HepG2 (cell line): ENCODE data around the gene INTS14. TPM values are rescaled to one million over a fixed set of nuclear protein-coding genes. Genes with fewer than 3 reads are reported as not detected.

Experiments
- ATAC-seq: fragments of 200-7000 bp; cut with Tn5 transposase; 3 replicates; pipeline ENCODE4 v1.9.1; 2020; ENCODE audit warnings: mild to moderate bottlenecking, moderate library complexity
- BruUV-seq: library from RNA; stranded (reverse); fragments of 400-500 nt; replicated peaks from 2 replicates; lab custom pipeline; 2021; lab: Mats Ljungman, UMichigan
- CTCF ChIA-PET: fragments of 300-600 bp; formaldehyde crosslinking; extraction: SDS; loops from one replicate; lab custom pipeline; 2021; ENCODE audit warnings: low total read pairs, inconsistent platforms, low intra/inter-chr PET ratio; lab: Yijun Ruan, JAX
- POLR2A ChIA-PET: fragments of 350-600 bp; sonication (Branson Sonifier 250); formaldehyde crosslinking; loops from one replicate; lab custom pipeline; 2020; ENCODE audit warnings: antibody characterized with exemption, inconsistent platforms; lab: Yijun Ruan, JAX
- DNase-seq: peaks from one replicate; pipeline ENCODE4 v3.0.0-alpha.2; 2015; ENCODE audit warnings: low spot score
- FAIRE-seq: peaks from 3 replicates; lab custom pipeline; 2011; peaks lifted over from hg19 to GRCh38; lab: Jason Lieb, UNC
- H2AFZ ChIP-seq: one replicate; pipeline ENCODE4 v1.6.1; 2011; ENCODE audit warnings: low read length, inconsistent platforms
- H3K27ac ChIP-seq: fragments of 300-600 bp; 3 replicates; pipeline ENCODE4 v1.8.0; 2011; ENCODE audit warnings: mixed run types, mild to moderate bottlenecking, mixed read lengths, low read length, inconsistent platforms; ENCODE audit not compliant: insufficient read depth; ENCODE audit errors: extremely low read length
- H3K27me3 ChIP-seq, 2 experiments: fragments of 200-600 bp in 1 of 2; 2 replicates in 1 of 2; 3 replicates in 1 of 2; pipeline versions ENCODE4 v1.6.0 to v1.8.0; 2011; ENCODE audit warnings: low read length in 2 of 2, mild to moderate bottlenecking in 2 of 2, moderate library complexity in 2 of 2, inconsistent platforms in 1 of 2; ENCODE audit not compliant: insufficient read depth in 2 of 2, control insufficient read depth in 1 of 2
- H3K36me3 ChIP-seq, 2 experiments: fragments of 200-600 bp in 1 of 2; replicated peaks in 1 of 2; 2 replicates in 1 of 2; 3 replicates in 1 of 2; pipeline versions ENCODE4 v1.5.1 to v1.8.0; 2011; ENCODE audit warnings: low read length in 2 of 2, inconsistent platforms in 1 of 2; ENCODE audit not compliant: insufficient read depth in 2 of 2, control insufficient read depth in 1 of 2
- H3K4me1 ChIP-seq: 2 replicates; pipeline ENCODE4 v1.5.1; 2012; ENCODE audit warnings: low read length, inconsistent platforms; ENCODE audit not compliant: insufficient read depth
- H3K4me2 ChIP-seq: 2 replicates; pipeline ENCODE4 v1.6.0; 2011; ENCODE audit warnings: low read depth, low read length, inconsistent platforms
- H3K4me3 ChIP-seq, 3 experiments: fragments of 200-600 bp in 1 of 3; sonication (generic), shearing (Covaris generic) in 1 of 3; replicated peaks in 1 of 3; 2 replicates each; pipeline ENCODE4 v1.5.1; 2011 to 2016; ENCODE audit warnings: low read length in 3 of 3, inconsistent platforms in 2 of 3, low read depth in 2 of 3, mild to moderate bottlenecking in 2 of 3, control low read depth in 1 of 3, mixed read lengths in 1 of 3; ENCODE audit not compliant: insufficient read depth in 1 of 3
- H3K79me2 ChIP-seq: one replicate; pipeline ENCODE4 v1.6.1; 2011; ENCODE audit warnings: low read length, inconsistent platforms; ENCODE audit not compliant: insufficient read depth
- H3K9ac ChIP-seq: 2 replicates; pipeline ENCODE4 v1.6.0; 2011; ENCODE audit warnings: mild to moderate bottlenecking, low read depth, low read length, inconsistent platforms; ENCODE audit not compliant: insufficient read depth
- H3K9me3 ChIP-seq: 2 replicates; pipeline ENCODE4 v1.5.1; 2012; ENCODE audit warnings: mild to moderate bottlenecking, low read length
- H4K20me1 ChIP-seq: 2 replicates; pipeline ENCODE4 v1.6.0; 2011; ENCODE audit warnings: inconsistent platforms, mild to moderate bottlenecking, low read length, moderate library complexity; ENCODE audit not compliant: insufficient read depth
- ESRRA ChIP-seq: sonication (generic); formaldehyde crosslinking; IDR thresholded peaks from 2 replicates; pipeline ENCODE4 v1.5.1; 2020; ENCODE audit warnings: mild to moderate bottlenecking, low read depth, missing genetic modification reagents
- MTA3 ChIP-seq: sonication (generic); formaldehyde crosslinking; IDR thresholded peaks from 2 replicates; pipeline ENCODE4 v1.4.0; 2020; ENCODE audit warnings: missing genetic modification reagents
- MTF2 ChIP-seq: sonication (generic); formaldehyde crosslinking; IDR thresholded peaks from 2 replicates; pipeline ENCODE4 v1.5.0; 2020; ENCODE audit warnings: missing genetic modification reagents, borderline replicate concordance
- NCOR1 ChIP-seq: fragments of 200-600 bp; sonication (generic); IDR thresholded peaks from 2 replicates; pipeline ENCODE4 v1.7.0; 2017; ENCODE audit warnings: antibody characterized with exemption, low read length, borderline replicate concordance
- NFYB ChIP-seq: sonication (generic); formaldehyde crosslinking; IDR thresholded peaks from 2 replicates; pipeline ENCODE4 v1.4.0; 2020; ENCODE audit warnings: missing genetic modification reagents
- NRL ChIP-seq: sonication (generic); formaldehyde crosslinking; IDR thresholded peaks from 2 replicates; pipeline ENCODE4 v1.5.0; 2020; ENCODE audit warnings: missing genetic modification reagents, mild to moderate bottlenecking, moderate library complexity, borderline replicate concordance
- PTBP1 ChIP-seq: fragments of 200-400 bp; formaldehyde crosslinking; IDR thresholded peaks from 2 replicates; pipeline ENCODE4 v1.6.1; 2018; ENCODE audit warnings: low read length, low read depth; ENCODE audit not compliant: poor library complexity, severe bottlenecking
- TBX3 ChIP-seq: fragments of 450-650 bp; IDR thresholded peaks from 2 replicates; pipeline ENCODE4 v1.6.1; 2017; ENCODE audit warnings: antibody characterized with exemption, mild to moderate bottlenecking, inconsistent platforms, borderline replicate concordance
- TOE1 ChIP-seq: sonication (generic); formaldehyde crosslinking; IDR thresholded peaks from 2 replicates; pipeline ENCODE4 v1.4.0; 2020; ENCODE audit warnings: mild to moderate bottlenecking, missing genetic modification reagents
- ZMYM3 ChIP-seq: sonication (generic); formaldehyde crosslinking; IDR thresholded peaks from 2 replicates; pipeline ENCODE4 v1.5.1; 2020; ENCODE audit warnings: mild to moderate bottlenecking, missing genetic modification reagents
- ZNF136 ChIP-seq: sonication (generic); formaldehyde crosslinking; IDR thresholded peaks from 2 replicates; pipeline ENCODE4 v1.8.1; 2022; ENCODE audit warnings: low read depth, mild to moderate bottlenecking, moderate library complexity, missing genetic modification reagents
- ZNF441 ChIP-seq: sonication (generic); formaldehyde crosslinking; IDR thresholded peaks from 2 replicates; pipeline ENCODE4 v1.7.0; 2021; ENCODE audit warnings: missing genetic modification reagents, borderline replicate concordance
- ZNF460 ChIP-seq: sonication (generic); formaldehyde crosslinking; IDR thresholded peaks from 2 replicates; pipeline ENCODE4 v1.5.1; 2020; ENCODE audit warnings: missing genetic modification reagents, mild to moderate bottlenecking, borderline replicate concordance
- ZNF510 ChIP-seq: sonication (generic); formaldehyde crosslinking; IDR thresholded peaks from 2 replicates; pipeline ENCODE4 v1.4.0; 2020; ENCODE audit warnings: low read depth, mild to moderate bottlenecking, missing genetic modification reagents
- WGBS: methylation state at CpG from one replicate; pipeline ENCODE4 v1.1.6; 2017; ENCODE audit warnings: low lambda C conversion rate; 5-methylcytosine and 5-hydroxymethylcytosine counted together
- in situ Hi-C: cut with HindIII; loops from 2 replicates; pipeline ENCODE4 v1.10.0; 2017; ENCODE audit warnings: low pct_unique_long_range_greater_than_20kb; ENCODE audit not compliant: extremely low pct_ligation_motif_present
- intact Hi-C: fragments of 100-400 bp; cut with micrococcal nuclease; formaldehyde crosslinking; loops from one replicate; pipeline ENCODE4 v1.10.0; 2022; ENCODE audit not compliant: unreplicated experiment
- polyA plus RNA-seq, 8 experiments: library from polyadenylated mRNA; depleted of rRNA in 3 of 8; stranded (reverse) in 7 of 8; unstranded in 1 of 8; fragments of >200 nt; fragmentation: Illumina TruSeq in 4 of 8; extraction: Trizol in 4 of 8; gene quantifications; 2 replicates each; pipeline versions ENCODE4 v1.2.1 to v1.2.3, GENCODE V29; 2011 to 2016; ENCODE audit warnings: low read depth in 4 of 8, missing spikeins in 1 of 8, mixed read lengths in 1 of 8; ENCODE audit not compliant: insufficient read depth in 1 of 8
- total RNA-seq, 5 experiments: library from RNA; depleted of rRNA; stranded (reverse); fragments of >200 nt; fragmentation: Illumina TruSeq; extraction: Trizol; gene quantifications; 2 replicates each; pipeline ENCODE4 v1.2.3, GENCODE V29; 2016; ENCODE audit warnings: low read depth in 1 of 5
- TF ChIP-seq, protein P1 (sequence below): sonication (generic); formaldehyde crosslinking; IDR thresholded peaks from 2 replicates; pipeline ENCODE4 v1.4.0; 2020; ENCODE audit warnings: missing genetic modification reagents
- TF ChIP-seq, protein P2 (sequence below): sonication (generic); formaldehyde crosslinking; IDR thresholded peaks from 2 replicates; pipeline ENCODE4 v1.9.0; 2021; ENCODE audit warnings: missing genetic modification reagents, borderline replicate concordance

Gene INTS14
- total and polyA plus RNA-seq, 2 of the 13 experiments (the other 11 are each of a cell fraction or from before 2014, with no cell fraction given): 41.4 to 52.0 TPM

DNA sequence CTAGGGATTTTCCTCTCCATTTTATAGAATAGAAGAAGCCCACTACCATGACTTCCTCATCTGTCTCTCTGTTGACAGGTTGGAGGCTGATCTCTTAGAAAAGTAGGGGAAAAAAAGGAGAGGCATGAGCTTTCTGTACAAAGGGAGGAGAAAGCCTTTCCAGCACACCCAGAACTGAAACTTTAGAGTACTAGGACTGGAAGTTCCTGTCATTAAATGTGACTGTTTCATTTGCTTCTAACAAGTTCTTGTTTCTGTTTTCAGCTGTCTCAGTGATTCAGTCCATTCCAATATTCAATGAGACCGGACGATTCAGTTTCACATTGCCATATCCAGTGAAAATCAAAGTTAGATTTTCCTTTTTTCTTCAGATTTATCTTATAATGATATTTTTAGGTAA, 39.0 kb downstream of the INTS14 start:
- Histone ChIP-seq H3K4me1 (no peaks in the 10 kb centered on the region), H3K79me2 (no peaks in the 10 kb centered on the region), H3K4me2 (no peak overlapping the region), H3K9me3 (no peaks in the 10 kb centered on the region), H2AFZ (no peak overlapping the region), H3K36me3 (peaks cover 10 to 55% of the 10 kb centered on the region in 2 experiments), H4K20me1 (no peaks in the 10 kb centered on the region), H3K9ac (no peak overlapping the region), H3K4me3 (no peak overlapping the region), H3K27me3 (no peaks in the 10 kb centered on the region; a peak in 1 of 5 replicates), H3K27ac (no peak overlapping the region)
- ATAC-seq: no peak
- no TSS peak for BruUV-seq
- in situ Hi-C loops: no loop called here
- TF ChIP-seq TOE1 (CRISPR knock-in tag) (no peak), NFYB (CRISPR knock-in tag) (no peak), PTBP1 (no peak), TBX3 (no peak), ZNF460 (no peak), ZNF441 (CRISPR knock-in tag) (no peak), NCOR1 (no peak), ZMYM3 (no peak), NRL (CRISPR knock-in tag) (no peak), ZNF136 (CRISPR knock-in tag) (no peak)
- WGBS: 99% methylated on average over 2 of the region's 2 CpGs
- ChIA-PET CTCF (no interaction called here), POLR2A (no interaction called here)
- intact Hi-C loops: no loop called here
- FAIRE-seq: no peak
- DNase-seq: no peak

DNA sequence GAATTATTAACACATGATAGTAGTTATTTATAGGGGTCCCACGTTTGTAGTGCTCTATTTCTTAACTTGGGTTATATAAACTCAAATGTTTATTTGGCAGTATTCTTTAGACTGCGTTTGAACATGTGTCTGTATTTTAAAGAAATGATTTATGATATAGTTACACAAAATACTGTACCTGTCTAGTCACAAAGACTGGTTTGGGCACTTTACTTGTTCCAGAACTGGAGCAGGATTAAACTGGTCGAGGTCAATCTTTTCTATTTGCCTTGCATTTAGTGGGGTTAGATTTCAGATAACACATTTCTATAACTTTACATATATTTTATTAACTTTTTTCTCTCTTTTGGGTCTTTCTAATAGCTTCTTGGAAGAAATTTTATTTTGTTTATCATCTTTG, 41.2 kb downstream of the INTS14 start:
- no TSS peak for BruUV-seq
- ATAC-seq: no peak
- CTCF ChIA-PET: no interaction called here
- no peak for TF ChIP-seq ZNF510 (CRISPR knock-in tag)
- no peak for TF ChIP-seq MTF2 (CRISPR knock-in tag)
- TF ChIP-seq ESRRA: no peak
- TF ChIP-seq, protein P1, sequence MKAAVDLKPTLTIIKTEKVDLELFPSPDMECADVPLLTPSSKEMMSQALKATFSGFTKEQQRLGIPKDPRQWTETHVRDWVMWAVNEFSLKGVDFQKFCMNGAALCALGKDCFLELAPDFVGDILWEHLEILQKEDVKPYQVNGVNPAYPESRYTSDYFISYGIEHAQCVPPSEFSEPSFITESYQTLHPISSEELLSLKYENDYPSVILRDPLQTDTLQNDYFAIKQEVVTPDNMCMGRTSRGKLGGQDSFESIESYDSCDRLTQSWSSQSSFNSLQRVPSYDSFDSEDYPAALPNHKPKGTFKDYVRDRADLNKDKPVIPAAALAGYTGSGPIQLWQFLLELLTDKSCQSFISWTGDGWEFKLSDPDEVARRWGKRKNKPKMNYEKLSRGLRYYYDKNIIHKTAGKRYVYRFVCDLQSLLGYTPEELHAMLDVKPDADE (CRISPR knock-in tag): no peak
- no peak for TF ChIP-seq MTA3 (CRISPR knock-in tag)
- TF ChIP-seq, protein P2, sequence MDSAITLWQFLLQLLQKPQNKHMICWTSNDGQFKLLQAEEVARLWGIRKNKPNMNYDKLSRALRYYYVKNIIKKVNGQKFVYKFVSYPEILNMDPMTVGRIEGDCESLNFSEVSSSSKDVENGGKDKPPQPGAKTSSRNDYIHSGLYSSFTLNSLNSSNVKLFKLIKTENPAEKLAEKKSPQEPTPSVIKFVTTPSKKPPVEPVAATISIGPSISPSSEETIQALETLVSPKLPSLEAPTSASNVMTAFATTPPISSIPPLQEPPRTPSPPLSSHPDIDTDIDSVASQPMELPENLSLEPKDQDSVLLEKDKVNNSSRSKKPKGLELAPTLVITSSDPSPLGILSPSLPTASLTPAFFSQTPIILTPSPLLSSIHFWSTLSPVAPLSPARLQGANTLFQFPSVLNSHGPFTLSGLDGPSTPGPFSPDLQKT: no peak

More for the DNA sequence above, 41.2 kb downstream of the INTS14 start:
- H2AFZ ChIP-seq: no peak overlapping the region
- H4K20me1 ChIP-seq: no peaks in the 10 kb centered on the region
- WGBS: 99% methylated on average over 3 of the region's 3 CpGs
- no peak overlapping the region for H3K27ac ChIP-seq
- intact Hi-C loops: no loop called here
- POLR2A ChIA-PET: no interaction called here
- no peaks in the 10 kb centered on the region for H3K9me3 ChIP-seq
- no peak overlapping the region for H3K9ac ChIP-seq
- H3K4me2 ChIP-seq: no peak overlapping the region
- in situ Hi-C loops: no loop called here
- H3K79me2 ChIP-seq: no peaks in the 10 kb centered on the region
- no peaks in the 10 kb centered on the region; a peak in 1 of 5 replicates for H3K27me3 ChIP-seq
- H3K4me1 ChIP-seq: no peaks in the 10 kb centered on the region
- no peak for DNase-seq
- FAIRE-seq: no peak
- H3K4me3 ChIP-seq: no peak overlapping the region
- peaks cover 10 to 63% of the 10 kb centered on the region in 2 experiments for H3K36me3 ChIP-seq
